ENCODE data around the gene EDAR.

EDAR gene

DNA sequence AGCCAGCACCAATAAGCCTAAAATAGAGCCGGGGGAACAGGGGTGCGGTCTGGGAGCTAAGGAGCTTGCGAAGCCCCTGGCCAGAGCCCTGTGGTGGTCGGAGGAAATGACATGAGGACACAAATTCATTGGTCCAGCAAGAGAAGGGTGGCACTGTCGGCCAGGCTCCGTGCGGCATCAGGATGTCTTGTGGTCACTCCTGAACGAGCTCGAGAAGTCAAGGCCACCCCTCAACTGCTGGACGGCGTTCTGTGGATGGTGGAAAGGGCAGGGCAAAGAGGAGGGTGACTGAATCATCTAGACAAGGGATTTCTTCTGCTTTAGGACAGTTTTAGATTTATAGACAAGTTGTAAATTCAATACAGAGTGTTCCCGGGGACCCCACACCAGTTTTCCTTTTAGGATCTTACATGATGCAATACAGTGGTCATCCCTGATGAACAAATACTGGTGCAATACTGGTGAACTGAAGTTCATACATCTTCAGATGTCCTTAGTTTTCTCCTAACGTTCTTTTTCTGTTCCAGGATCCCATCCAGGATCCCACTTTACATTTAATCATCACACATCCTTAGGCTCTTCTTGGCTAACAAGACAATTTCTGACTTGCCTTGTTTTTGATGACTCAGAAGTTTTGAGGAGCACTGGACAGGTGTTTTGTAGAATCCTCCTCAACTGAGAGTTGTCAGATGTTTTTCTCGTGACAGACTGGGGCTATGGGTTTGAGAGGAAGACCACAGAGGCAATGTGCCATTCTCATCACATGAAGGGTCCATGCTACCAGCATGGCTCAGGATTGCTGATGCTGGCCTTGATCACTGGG is 13.2 kb downstream of the EDAR start:
- no peaks in the 10 kb centered on the region for H3K27me3 ChIP-seq (ENCODE audit: insufficient read depth, low read length)
- H3K36me3 ChIP-seq (ENCODE audit: insufficient read depth, low read depth, low read length), result no peaks in the 10 kb centered on the region
- no peak overlapping the region for H3K4me3 ChIP-seq (ENCODE audit: low read length)
- no peak overlapping the region for H3K27ac ChIP-seq (ENCODE audit: low read length)
- H3K4me1 ChIP-seq (ENCODE audit: insufficient read depth, low read length), result no peaks in the 10 kb centered on the region
- H3K9me3 ChIP-seq (ENCODE audit: insufficient read depth, low read depth, low read length), result no peaks in the 10 kb centered on the region
- no peak overlapping the region for H3K9ac ChIP-seq (ENCODE audit: low read depth, low read length)

DNA sequence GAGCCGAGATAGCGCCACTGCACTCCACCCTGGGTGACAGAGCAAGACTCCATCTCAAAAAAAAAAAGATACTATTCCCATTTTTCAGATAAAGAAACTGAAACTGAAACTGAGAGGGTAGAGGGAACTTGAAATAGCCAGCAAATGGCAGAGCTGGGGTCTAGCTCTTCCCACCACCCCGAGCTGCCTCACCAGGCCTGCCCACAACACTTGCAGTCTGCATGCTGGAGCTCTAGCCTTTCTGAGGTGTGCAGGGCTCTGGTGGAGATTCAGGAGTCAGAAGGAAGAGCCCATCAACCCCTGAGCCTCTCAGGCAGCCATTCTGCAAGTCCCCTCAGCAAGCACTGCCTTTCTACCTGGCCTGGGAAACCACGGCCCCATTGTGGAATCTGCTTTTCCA is 14.3 kb downstream of the EDAR start:
- H3K4me1 ChIP-seq (ENCODE audit: insufficient read depth, low read length), result peaks cover 3% of the 10 kb centered on the region; the same call in 1 of the 2 replicates
- H3K9me3 ChIP-seq (ENCODE audit: insufficient read depth, low read depth, low read length), result no peaks in the 10 kb centered on the region
- no peak overlapping the region for H3K9ac ChIP-seq (ENCODE audit: low read depth, low read length)
- no peaks in the 10 kb centered on the region for H3K27me3 ChIP-seq (ENCODE audit: insufficient read depth, low read length)
- H3K36me3 ChIP-seq (ENCODE audit: insufficient read depth, low read depth, low read length), result no peaks in the 10 kb centered on the region
- no peak overlapping the region for H3K4me3 ChIP-seq (ENCODE audit: low read length)
- no peak overlapping the region for H3K27ac ChIP-seq (ENCODE audit: low read length)

DNA sequence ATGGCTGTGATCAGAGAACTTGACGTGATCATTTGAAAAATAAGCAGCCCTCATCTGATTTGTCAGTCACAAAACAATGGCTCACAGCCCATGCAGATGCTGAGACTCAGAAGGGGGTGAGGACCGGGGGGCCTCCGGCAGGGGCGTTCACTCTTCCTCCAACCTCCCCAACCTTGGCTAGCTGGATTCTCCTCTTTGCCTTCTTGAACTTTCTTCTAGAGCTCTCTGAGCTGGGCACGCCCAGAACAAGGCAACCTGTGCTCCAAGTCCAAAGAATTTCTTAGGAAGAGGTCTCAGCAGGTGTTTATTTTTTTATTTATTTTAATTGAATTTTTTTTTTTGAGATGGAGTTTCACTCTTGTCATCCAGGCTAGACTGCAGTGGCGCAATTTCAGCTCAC is 16.4 kb downstream of the EDAR start:
- Histone ChIP-seq H3K4me1 (ENCODE audit: insufficient read depth, low read length) (peaks cover 3% of the 10 kb centered on the region; the same call in 1 of the 2 replicates), H3K27me3 (ENCODE audit: insufficient read depth, low read length) (no peaks in the 10 kb centered on the region), H3K9me3 (ENCODE audit: insufficient read depth, low read depth, low read length) (no peaks in the 10 kb centered on the region), H3K4me3 (ENCODE audit: low read length) (no peak overlapping the region), H3K36me3 (ENCODE audit: insufficient read depth, low read depth, low read length) (no peaks in the 10 kb centered on the region), H3K27ac (ENCODE audit: low read length) (no peak overlapping the region), H3K9ac (ENCODE audit: low read depth, low read length) (no peak overlapping the region)

DNA sequence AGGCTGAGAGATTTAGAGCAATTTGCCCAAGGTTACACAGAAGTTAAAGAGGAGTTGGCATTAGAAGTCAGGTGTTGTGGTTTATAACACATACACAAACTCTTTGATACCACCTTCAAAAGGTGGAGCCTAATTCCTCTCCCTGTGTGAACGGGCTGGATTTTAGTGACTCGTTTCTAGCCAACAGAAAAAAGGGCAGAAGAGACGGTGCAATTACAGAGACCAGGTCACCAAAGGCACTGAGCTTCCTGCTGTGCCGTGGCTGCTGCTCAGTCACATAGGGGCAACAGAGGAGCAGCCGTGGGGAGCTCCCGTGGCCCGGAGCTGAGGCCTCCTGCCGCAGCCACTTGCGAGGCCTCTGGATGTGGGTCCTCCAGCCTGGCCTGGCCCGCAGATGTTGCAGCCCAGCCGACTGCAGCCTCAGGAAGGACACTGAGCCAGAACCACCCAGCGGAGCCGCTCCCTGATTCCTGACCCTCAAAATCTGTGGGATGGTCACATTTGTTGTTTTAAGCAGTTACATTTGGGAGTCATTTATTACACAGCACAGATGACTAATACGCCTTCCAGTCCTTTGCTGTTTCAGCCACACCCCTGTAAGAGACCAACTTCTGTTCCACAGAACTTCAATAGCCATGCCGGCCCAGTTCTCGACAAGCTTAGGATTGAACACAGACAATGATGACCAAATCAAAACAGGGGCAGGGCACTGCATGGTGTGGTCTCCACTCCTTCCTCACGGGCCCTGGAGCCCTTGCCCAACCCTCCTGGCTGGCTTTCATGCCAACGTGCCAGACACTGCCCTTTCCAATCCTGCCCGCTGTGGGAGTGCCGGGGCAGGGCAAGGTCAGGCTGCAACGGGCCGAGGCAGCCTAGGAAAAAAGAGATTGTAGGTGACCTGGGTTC is 17.1 kb downstream of the EDAR start:
- H3K4me1 ChIP-seq (ENCODE audit: insufficient read depth, low read length), result peaks cover 3% of the 10 kb centered on the region; the same call in 1 of the 2 replicates
- H3K9ac ChIP-seq (ENCODE audit: low read depth, low read length), result no peak overlapping the region
- H3K27me3 ChIP-seq (ENCODE audit: insufficient read depth, low read length), result no peaks in the 10 kb centered on the region
- H3K9me3 ChIP-seq (ENCODE audit: insufficient read depth, low read depth, low read length), result no peaks in the 10 kb centered on the region
- H3K36me3 ChIP-seq (ENCODE audit: insufficient read depth, low read depth, low read length), result no peaks in the 10 kb centered on the region
- no peak overlapping the region for H3K4me3 ChIP-seq (ENCODE audit: low read length)
- no peak overlapping the region for H3K27ac ChIP-seq (ENCODE audit: low read length)

DNA sequence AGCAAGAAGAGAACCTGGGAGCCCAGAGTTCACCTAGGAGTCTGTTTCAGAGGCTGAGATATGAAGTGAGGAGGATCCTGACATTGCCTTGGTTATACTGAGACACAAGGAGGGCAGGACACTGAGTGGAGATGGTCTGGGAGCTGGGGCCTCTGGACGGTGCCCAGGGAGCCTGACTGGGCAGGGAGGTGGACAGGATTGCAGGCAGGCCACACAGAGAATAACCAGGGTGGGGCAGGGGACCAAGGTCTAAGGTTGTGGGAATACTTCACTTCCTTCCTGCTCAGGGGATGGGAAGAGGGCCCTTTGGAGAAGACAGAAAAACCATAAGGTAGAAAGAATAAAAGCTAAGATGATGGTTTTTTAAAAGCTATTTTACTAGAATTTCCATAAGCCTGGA is 18.7 kb downstream of the EDAR start:
- no peak overlapping the region for H3K4me3 ChIP-seq (ENCODE audit: low read length)

DNA sequence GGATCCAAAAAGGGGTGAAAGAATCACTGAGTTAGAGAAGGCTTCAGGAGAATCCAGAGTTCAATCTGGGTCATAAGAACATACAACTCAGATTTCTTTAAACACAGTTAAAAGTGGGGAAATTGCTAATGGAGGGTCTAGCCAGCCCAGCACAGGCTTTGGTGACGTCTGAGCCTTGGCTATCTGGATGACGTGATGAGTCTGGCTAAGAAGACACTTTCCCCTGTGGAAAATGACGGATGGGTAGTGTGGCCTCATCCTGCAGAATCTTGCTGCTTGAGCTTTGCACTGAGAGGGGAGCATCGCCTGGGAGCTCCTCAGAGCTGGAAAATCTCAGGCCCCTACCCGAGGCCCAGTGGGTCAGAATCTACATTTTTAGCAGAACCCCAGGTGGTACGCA is 19.2 kb downstream of the EDAR start:
- no peak overlapping the region for H3K9ac ChIP-seq (ENCODE audit: low read depth, low read length)
- H3K27me3 ChIP-seq (ENCODE audit: insufficient read depth, low read length), result no peaks in the 10 kb centered on the region
- H3K4me3 ChIP-seq (ENCODE audit: low read length), result no peak overlapping the region
- H3K36me3 ChIP-seq (ENCODE audit: insufficient read depth, low read depth, low read length), result no peaks in the 10 kb centered on the region
- no peaks in the 10 kb centered on the region for H3K9me3 ChIP-seq (ENCODE audit: insufficient read depth, low read depth, low read length)
- peaks cover 3% of the 10 kb centered on the region; the same call in 1 of the 2 replicates for H3K4me1 ChIP-seq (ENCODE audit: insufficient read depth, low read length)
- no peak overlapping the region for H3K27ac ChIP-seq (ENCODE audit: low read length)

More for the DNA sequence above, 18.7 kb downstream of the EDAR start:
- H3K36me3 ChIP-seq (ENCODE audit: insufficient read depth, low read depth, low read length), result no peaks in the 10 kb centered on the region
- no peaks in the 10 kb centered on the region for H3K27me3 ChIP-seq (ENCODE audit: insufficient read depth, low read length)
- peaks cover 3% of the 10 kb centered on the region; the same call in 1 of the 2 replicates for H3K4me1 ChIP-seq (ENCODE audit: insufficient read depth, low read length)
- no peak overlapping the region for H3K9ac ChIP-seq (ENCODE audit: low read depth, low read length)
- H3K9me3 ChIP-seq (ENCODE audit: insufficient read depth, low read depth, low read length), result no peaks in the 10 kb centered on the region
- H3K27ac ChIP-seq (ENCODE audit: low read length), result no peak overlapping the region

DNA sequence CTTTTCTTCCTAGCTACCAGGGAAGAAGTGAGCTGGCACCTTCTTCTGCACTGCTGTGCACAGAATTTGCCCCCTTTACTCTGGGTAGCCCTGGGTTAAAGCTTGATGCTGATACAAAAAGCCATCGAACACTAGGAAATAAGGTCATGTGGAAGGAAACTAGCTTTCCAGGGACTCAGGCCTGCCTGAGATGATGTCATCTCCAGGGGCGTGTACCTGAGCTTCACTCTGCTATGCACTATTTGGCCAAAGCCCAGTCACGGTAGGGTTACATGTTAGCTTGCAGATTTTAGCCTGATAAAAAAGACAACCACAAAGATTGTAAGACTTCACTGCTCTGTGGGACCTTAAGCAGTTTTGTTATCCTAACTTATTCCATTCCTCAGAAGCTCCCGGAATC is 20.4 kb downstream of the EDAR start:
- Histone ChIP-seq H3K36me3 (ENCODE audit: insufficient read depth, low read depth, low read length) (no peaks in the 10 kb centered on the region), H3K27ac (ENCODE audit: low read length) (no peak overlapping the region), H3K4me1 (ENCODE audit: insufficient read depth, low read length) (peaks cover 10% of the 10 kb centered on the region; the same call in 1 of the 2 replicates), H3K4me3 (ENCODE audit: low read length) (no peak overlapping the region), H3K9ac (ENCODE audit: low read depth, low read length) (no peak overlapping the region), H3K9me3 (ENCODE audit: insufficient read depth, low read depth, low read length) (no peaks in the 10 kb centered on the region), H3K27me3 (ENCODE audit: insufficient read depth, low read length) (no peaks in the 10 kb centered on the region)

DNA sequence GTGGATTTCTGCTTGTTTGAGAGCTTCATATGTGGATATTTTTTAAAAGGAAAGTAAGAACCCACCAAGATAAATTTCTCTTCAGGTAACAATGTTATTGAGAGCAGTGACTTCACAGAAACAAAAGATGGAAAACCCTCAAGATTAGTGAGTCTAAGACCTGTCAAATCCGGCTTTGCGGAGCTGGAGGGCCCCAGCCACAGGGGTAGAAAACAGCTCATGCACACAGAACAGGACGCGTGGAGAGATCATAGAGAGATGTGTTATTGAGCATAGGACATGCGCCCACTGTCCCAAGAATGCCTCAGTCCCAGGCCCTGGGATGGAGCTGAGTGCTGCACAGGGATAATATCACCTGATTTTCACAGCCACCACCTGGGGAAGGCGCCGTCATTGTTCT is 21.3 kb downstream of the EDAR start:
- no peak overlapping the region for H3K9ac ChIP-seq (ENCODE audit: low read depth, low read length)
- H3K27ac ChIP-seq (ENCODE audit: low read length), result no peak overlapping the region
- H3K27me3 ChIP-seq (ENCODE audit: insufficient read depth, low read length), result no peaks in the 10 kb centered on the region
- no peaks in the 10 kb centered on the region for H3K36me3 ChIP-seq (ENCODE audit: insufficient read depth, low read depth, low read length)
- H3K4me1 ChIP-seq (ENCODE audit: insufficient read depth, low read length), result peaks cover 10% of the 10 kb centered on the region; the same call in 1 of the 2 replicates
- H3K4me3 ChIP-seq (ENCODE audit: low read length), result no peak overlapping the region
- H3K9me3 ChIP-seq (ENCODE audit: insufficient read depth, low read depth, low read length), result no peaks in the 10 kb centered on the region

DNA sequence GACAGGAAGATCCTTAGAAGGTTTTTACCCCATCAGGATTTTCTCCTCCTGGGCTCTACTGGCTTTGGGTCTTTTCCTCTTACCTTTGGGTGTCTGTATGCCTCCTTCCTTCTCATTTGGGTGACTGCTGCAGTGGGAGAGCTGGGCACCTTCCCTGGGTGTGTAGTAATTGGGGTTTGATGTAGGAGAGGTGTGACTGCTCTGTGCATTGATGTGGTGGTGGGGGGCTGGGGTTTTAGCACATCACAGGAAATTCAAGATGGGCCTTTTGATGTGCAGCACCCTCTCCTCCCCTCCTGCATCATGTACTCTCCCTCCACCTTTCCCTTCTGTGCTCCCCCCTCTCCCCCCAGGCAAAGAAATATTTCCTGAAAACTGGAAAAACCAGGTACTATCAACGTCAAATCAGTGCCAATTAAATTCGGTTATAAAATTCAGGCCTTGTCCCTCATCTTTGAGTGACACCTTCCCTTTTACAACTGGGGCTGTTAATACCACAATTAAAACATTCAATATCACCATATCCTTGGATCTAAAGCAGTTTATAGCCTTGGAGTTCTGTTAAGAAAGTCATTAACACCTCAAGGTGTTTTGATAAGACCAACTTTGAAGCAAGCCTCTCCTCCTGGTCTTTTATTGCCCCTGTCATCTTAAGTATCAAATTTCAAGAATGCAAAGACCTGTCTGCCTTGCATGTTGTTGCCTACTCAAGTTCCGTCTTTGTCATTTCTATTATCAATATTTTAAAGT is 23.3 kb downstream of the EDAR start:
- H3K4me1 ChIP-seq (ENCODE audit: insufficient read depth, low read length), result peaks cover 14% of the 10 kb centered on the region; the same call in 1 of the 2 replicates
- no peaks in the 10 kb centered on the region for H3K36me3 ChIP-seq (ENCODE audit: insufficient read depth, low read depth, low read length)
- H3K9me3 ChIP-seq (ENCODE audit: insufficient read depth, low read depth, low read length), result no peaks in the 10 kb centered on the region
- no peak overlapping the region for H3K4me3 ChIP-seq (ENCODE audit: low read length)
- no peak overlapping the region for H3K27ac ChIP-seq (ENCODE audit: low read length)
- no peak overlapping the region for H3K9ac ChIP-seq (ENCODE audit: low read depth, low read length)
- no peaks in the 10 kb centered on the region for H3K27me3 ChIP-seq (ENCODE audit: insufficient read depth, low read length)

DNA sequence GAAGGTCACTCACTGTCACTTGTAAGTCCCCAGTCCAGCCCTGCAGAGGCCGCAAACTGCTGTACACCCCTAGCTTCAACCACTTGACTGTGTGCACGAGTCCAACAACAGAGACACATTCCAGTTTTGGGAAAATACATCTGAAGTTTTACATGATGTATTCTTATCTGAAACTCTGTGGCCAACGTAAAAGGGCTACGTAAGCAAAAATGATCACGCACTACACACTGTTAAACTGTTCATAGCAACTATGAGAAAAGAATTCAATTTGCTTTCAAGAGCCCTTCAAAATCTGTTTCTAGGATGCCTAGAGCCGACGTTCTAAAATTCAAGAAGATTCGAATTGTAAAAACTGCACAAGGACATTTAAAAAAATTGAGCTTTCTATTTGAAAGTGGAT is 26.0 kb downstream of the EDAR start:
- H3K27ac ChIP-seq (ENCODE audit: low read length), result no peak overlapping the region
- H3K4me3 ChIP-seq (ENCODE audit: low read length), result no peak overlapping the region
- H3K9ac ChIP-seq (ENCODE audit: low read depth, low read length), result no peak overlapping the region
- H3K36me3 ChIP-seq (ENCODE audit: insufficient read depth, low read depth, low read length), result no peaks in the 10 kb centered on the region
- peaks cover 11% of the 10 kb centered on the region; the same call in 1 of the 2 replicates for H3K4me1 ChIP-seq (ENCODE audit: insufficient read depth, low read length)
- no peaks in the 10 kb centered on the region for H3K9me3 ChIP-seq (ENCODE audit: insufficient read depth, low read depth, low read length)
- H3K27me3 ChIP-seq (ENCODE audit: insufficient read depth, low read length), result no peaks in the 10 kb centered on the region

DNA sequence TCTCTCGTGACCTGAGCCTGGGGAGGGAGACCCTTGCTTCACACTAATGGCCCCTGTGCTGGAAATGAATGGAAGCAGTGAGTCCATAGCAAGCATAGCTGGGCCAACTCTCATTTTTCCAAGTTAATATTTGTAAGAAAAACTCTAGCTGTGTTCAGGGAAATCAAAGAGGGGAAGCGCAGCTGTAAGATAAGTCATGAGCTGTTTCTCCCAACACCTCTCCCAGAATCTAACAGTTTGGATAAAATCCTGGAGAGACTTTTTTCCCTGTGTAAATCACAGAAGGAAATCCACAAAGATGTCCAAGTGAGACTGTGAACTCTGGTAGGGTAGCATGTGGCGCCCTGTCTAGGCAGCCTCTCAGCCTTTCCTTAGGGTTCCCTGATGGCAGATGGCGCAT is 27.2 kb downstream of the EDAR start:
- H3K4me3 ChIP-seq (ENCODE audit: low read length), result no peak overlapping the region
- H3K9me3 ChIP-seq (ENCODE audit: insufficient read depth, low read depth, low read length), result no peaks in the 10 kb centered on the region
- H3K36me3 ChIP-seq (ENCODE audit: insufficient read depth, low read depth, low read length), result no peaks in the 10 kb centered on the region
- H3K27me3 ChIP-seq (ENCODE audit: insufficient read depth, low read length), result no peaks in the 10 kb centered on the region
- H3K27ac ChIP-seq (ENCODE audit: low read length), result no peak overlapping the region
- H3K4me1 ChIP-seq (ENCODE audit: insufficient read depth, low read length), result peaks cover 13% of the 10 kb centered on the region; the same call in 1 of the 2 replicates
- H3K9ac ChIP-seq (ENCODE audit: low read depth, low read length), result no peak overlapping the region
